Measurements from ENCODE around the gene ODF4. TPM values are rescaled to one million over a fixed set of nuclear protein-coding genes. Genes with fewer than 3 reads are reported as not detected.
"Not testable (repeated sequence)": the region's sequence is repeated elsewhere in the genome, so short reads cannot be mapped to it uniquely, and the experiment has no call there.

The ODF4 gene
- total RNA-seq, 2 experiments from 2014 or later, result not detected

- H3K27ac Mint-ChIP-seq, result no peak overlapping the region
- peaks cover 16% of the 10 kb centered on the region for H3K4me1 Mint-ChIP-seq
- H3K9me3 Mint-ChIP-seq (ENCODE audit: low read depth), result no peaks in the 10 kb centered on the region
- DNase-seq (no peak), ATAC-seq (no peak)
- CTCF ChIA-PET, result interaction anchor here (0.9 to 1.3 kb wide), 3 partner anchors 9 to 19 kb away, joined by 3 to 5 read pairs (median 3); no protein-coding TSS in a partner anchor
- H3K4me3 Mint-ChIP-seq, result no peak overlapping the region
- H3K36me3 Mint-ChIP-seq, result no peaks in the 10 kb centered on the region
- peaks cover 4% of the 10 kb centered on the region for H3K27me3 Mint-ChIP-seq
These were observed 21.1 kb downstream of the ODF4 start for GRCh38 chr17:8360751-8361150.

GRCh38 chr17:8362651-8363332 is 23.2 kb downstream of the ODF4 start:
- CTCF ChIA-PET, result interaction anchor here (0.7 to 1.0 kb wide), 3 partner anchors 13 to 14 kb away, joined by 3 to 4 read pairs (median 3); no protein-coding TSS in a partner anchor
- no peak overlapping the region for H3K27ac Mint-ChIP-seq

GRCh38 chr17:8365143-8365542 is 25.5 kb downstream of the ODF4 start:
- CTCF ChIA-PET, result interaction anchor here (1.6 kb wide), 1 partner anchor 12 kb away, joined by 5 read pairs; the partner anchor contains the start of gene KRABD2
- Mint-ChIP-seq H3K9me3 (ENCODE audit: low read depth) (no peaks in the 10 kb centered on the region), H3K4me3 (no peak overlapping the region), H3K36me3 (peaks cover 6% of the 10 kb centered on the region), H3K27ac (no peak overlapping the region), H3K27me3 (no peaks in the 10 kb centered on the region), H3K4me1 (peaks cover 8% of the 10 kb centered on the region)
- ATAC-seq, result no peak
- no peak for DNase-seq

More at GRCh38 chr17:8362651-8363332, 23.2 kb downstream of the ODF4 start:
- DNase-seq, result no peak
- Mint-ChIP-seq H3K9me3 (ENCODE audit: low read depth) (no peaks in the 10 kb centered on the region), H3K36me3 (no peaks in the 10 kb centered on the region), H3K4me1 (peaks cover 16% of the 10 kb centered on the region), H3K4me3 (no peak overlapping the region), H3K27me3 (no peaks in the 10 kb centered on the region)
- ATAC-seq, result no peak

GRCh38 chr17:8366231-8366630 is 26.6 kb downstream of the ODF4 start:
- no peaks in the 10 kb centered on the region for H3K9me3 Mint-ChIP-seq (ENCODE audit: low read depth)
- H3K4me3 Mint-ChIP-seq, result no peak overlapping the region
- DNase-seq (no peak), ATAC-seq (no peak)
- peaks cover 6% of the 10 kb centered on the region for H3K36me3 Mint-ChIP-seq
- peaks cover 3% of the 10 kb centered on the region for H3K4me1 Mint-ChIP-seq
- CTCF ChIA-PET, result interaction anchor here (1.6 kb wide), 1 partner anchor 10 kb away, joined by 5 read pairs; the partner anchor contains the start of gene KRABD2
- no peaks in the 10 kb centered on the region for H3K27me3 Mint-ChIP-seq
- H3K27ac Mint-ChIP-seq, result no peak overlapping the region

- Mint-ChIP-seq H3K27me3 (no peaks in the 10 kb centered on the region), H3K4me1 (peaks cover 1% of the 10 kb centered on the region), H3K36me3 (peaks cover 6% of the 10 kb centered on the region), H3K27ac (no peak overlapping the region), H3K4me3 (no peak overlapping the region), H3K9me3 (ENCODE audit: low read depth) (no peaks in the 10 kb centered on the region)
- CTCF ChIA-PET, result no interaction called here
- DNase-seq (no peak), ATAC-seq (no peak)
These were observed 28.6 kb downstream of the ODF4 start for GRCh38 chr17:8368193-8368592.

- no peak overlapping the region for H3K4me3 Mint-ChIP-seq
- H3K4me1 Mint-ChIP-seq, result peaks cover 1% of the 10 kb centered on the region
- DNase-seq, result no peak
- ATAC-seq, result no peak
- no peaks in the 10 kb centered on the region for H3K9me3 Mint-ChIP-seq (ENCODE audit: low read depth)
- H3K36me3 Mint-ChIP-seq, result peaks cover 6% of the 10 kb centered on the region
- no peaks in the 10 kb centered on the region for H3K27me3 Mint-ChIP-seq
- CTCF ChIA-PET, result interaction anchor here (0.9 to 1.6 kb wide), 3 partner anchors 9 to 69 kb away, joined by 3 to 4 read pairs (median 4); no protein-coding TSS in a partner anchor
- no peak overlapping the region for H3K27ac Mint-ChIP-seq
These were observed 30.3 kb downstream of the ODF4 start for GRCh38 chr17:8369944-8370343.

GRCh38 chr17:8371786-8372185 is 32.1 kb downstream of the ODF4 start:
- peaks cover 11% of the 10 kb centered on the region for H3K4me1 Mint-ChIP-seq
- no peak for ATAC-seq
- CTCF ChIA-PET, result no interaction called here
- H3K36me3 Mint-ChIP-seq, result peaks cover 15% of the 10 kb centered on the region
- no peaks in the 10 kb centered on the region for H3K9me3 Mint-ChIP-seq (ENCODE audit: low read depth)
- no peak for DNase-seq
- H3K4me3 Mint-ChIP-seq, result no peak overlapping the region
- no peak overlapping the region for H3K27ac Mint-ChIP-seq
- no peaks in the 10 kb centered on the region for H3K27me3 Mint-ChIP-seq

- H3K27me3 Mint-ChIP-seq, result no peaks in the 10 kb centered on the region
- no peak overlapping the region for H3K4me3 Mint-ChIP-seq
- H3K27ac Mint-ChIP-seq, result no peak overlapping the region
- no peak for ATAC-seq
- no peak for DNase-seq
- no peaks in the 10 kb centered on the region for H3K9me3 Mint-ChIP-seq (ENCODE audit: low read depth)
- CTCF ChIA-PET, result no interaction called here
- H3K36me3 Mint-ChIP-seq, result peaks cover 20% of the 10 kb centered on the region
- H3K4me1 Mint-ChIP-seq, result peaks cover 18% of the 10 kb centered on the region
These were observed 32.8 kb downstream of the ODF4 start for GRCh38 chr17:8372422-8372821.

GRCh38 chr17:8373856-8374255 is 34.2 kb downstream of the ODF4 start:
- H3K4me3 Mint-ChIP-seq; H3K9me3 Mint-ChIP-seq (ENCODE audit: low read depth); CTCF ChIA-PET; H3K27ac Mint-ChIP-seq; ATAC-seq; DNase-seq; H3K27me3 Mint-ChIP-seq: not testable (repeated sequence)
- Mint-ChIP-seq H3K4me1 (peaks cover 30% of the 10 kb centered on the region), H3K36me3 (peaks cover 33% of the 10 kb centered on the region)

- Mint-ChIP-seq H3K4me1 (peaks cover 50% of the 10 kb centered on the region), H3K36me3 (peaks cover 45% of the 10 kb centered on the region), H3K9me3 (ENCODE audit: low read depth) (no peaks in the 10 kb centered on the region), H3K27ac (peak overlapping the region; percentile 86), H3K27me3 (no peaks in the 10 kb centered on the region), H3K4me3 (peak overlapping the region; percentile 87)
- no peak for DNase-seq
- ATAC-seq, result no peak
- CTCF ChIA-PET, result interaction anchor here (0.9 to 2.0 kb wide), 11 partner anchors 8 to 370 kb away, joined by 3 to 10 read pairs (median 5); no protein-coding TSS in a partner anchor
These were observed 36.2 kb downstream of the ODF4 start for GRCh38 chr17:8375738-8376259.

- peaks cover 52% of the 10 kb centered on the region for H3K36me3 Mint-ChIP-seq
- H3K27ac Mint-ChIP-seq, result peak within 1 kb of the TSS; percentile 86
- H3K4me3 Mint-ChIP-seq, result peak within 1 kb of the TSS; percentile 87
- DNase-seq (peak; percentile 94), ATAC-seq (peak; percentile 100)
- H3K27me3 Mint-ChIP-seq, result no peaks in the 10 kb centered on the region
- H3K4me1 Mint-ChIP-seq, result peaks cover 56% of the 10 kb centered on the region
- no peaks in the 10 kb centered on the region for H3K9me3 Mint-ChIP-seq (ENCODE audit: low read depth)
- CTCF ChIA-PET, result interaction anchor here (0.6 to 2.0 kb wide), 18 partner anchors 7 to 369 kb away, joined by 3 to 10 read pairs (median 4); no protein-coding TSS in a partner anchor
These were observed 36.8 kb downstream of the ODF4 start, which contains the start of gene KRABD2 for GRCh38 chr17:8376271-8377067. Gene KRABD2 (minus strand): TSS chr17:8376704.

- peak overlapping the region; percentile 86 for H3K27ac Mint-ChIP-seq
These were observed 37.8 kb downstream of the ODF4 start for GRCh38 chr17:8377422-8377821.

GRCh38 chr17:8378117-8378516 is 38.5 kb downstream of the ODF4 start:
- not testable (repeated sequence) for ATAC-seq

More at GRCh38 chr17:8377422-8377821, 37.8 kb downstream of the ODF4 start:
- H3K27me3 Mint-ChIP-seq, result no peaks in the 10 kb centered on the region
- no peak overlapping the region for H3K4me3 Mint-ChIP-seq
- ATAC-seq, result no peak
- peaks cover 63% of the 10 kb centered on the region for H3K4me1 Mint-ChIP-seq
- peaks cover 61% of the 10 kb centered on the region for H3K36me3 Mint-ChIP-seq
- DNase-seq, result no peak
- H3K9me3 Mint-ChIP-seq (ENCODE audit: low read depth), result no peaks in the 10 kb centered on the region
- CTCF ChIA-PET, result interaction anchor here (0.9 to 1.8 kb wide), 9 partner anchors 9 to 369 kb away, joined by 3 to 10 read pairs (median 5); no protein-coding TSS in a partner anchor

More at GRCh38 chr17:8378117-8378516, 38.5 kb downstream of the ODF4 start:
- CTCF ChIA-PET, result interaction anchor here (1.4 to 1.8 kb wide), 2 partner anchors 10 to 368 kb away, joined by 5 read pairs; no protein-coding TSS in a partner anchor
- not testable (repeated sequence) for H3K4me3 Mint-ChIP-seq; DNase-seq; H3K27me3 Mint-ChIP-seq; H3K9me3 Mint-ChIP-seq (ENCODE audit: low read depth)
- Mint-ChIP-seq H3K4me1 (peaks cover 67% of the 10 kb centered on the region), H3K36me3 (peaks cover 67% of the 10 kb centered on the region), H3K27ac (peak overlapping the region; percentile 62)

All from activated CD8-positive, alpha-beta memory T cell treated with anti-CD3 and anti-CD28 coated beads, Interleukin-2, amount 10 ng/mL, durations not matched to agents 7 days and 5 days (primary cell).